ENCODE data around the gene IL22RA1.

DNA sequence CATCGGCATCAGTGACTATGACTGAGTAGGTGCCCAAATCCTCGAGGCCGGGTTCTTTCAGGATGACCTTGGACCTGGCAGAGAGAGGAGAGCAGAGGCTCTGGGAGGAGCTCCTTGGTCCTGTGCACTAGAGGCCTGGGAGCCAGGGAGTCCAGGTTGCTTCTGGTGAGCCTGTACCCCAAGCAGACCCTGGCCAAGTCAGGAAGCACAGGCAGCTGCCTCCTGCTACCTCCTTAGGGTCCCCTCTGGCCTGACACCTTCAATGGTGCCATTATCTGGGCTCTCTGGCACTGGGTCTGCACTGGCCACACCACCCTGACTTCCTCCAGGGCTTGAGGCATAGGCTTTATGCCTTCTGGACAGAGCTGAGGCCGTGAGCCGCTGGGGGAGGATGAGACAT lies 68.7 kb downstream of the IL22RA1 start:
- TF ChIP-seq, protein P1, sequence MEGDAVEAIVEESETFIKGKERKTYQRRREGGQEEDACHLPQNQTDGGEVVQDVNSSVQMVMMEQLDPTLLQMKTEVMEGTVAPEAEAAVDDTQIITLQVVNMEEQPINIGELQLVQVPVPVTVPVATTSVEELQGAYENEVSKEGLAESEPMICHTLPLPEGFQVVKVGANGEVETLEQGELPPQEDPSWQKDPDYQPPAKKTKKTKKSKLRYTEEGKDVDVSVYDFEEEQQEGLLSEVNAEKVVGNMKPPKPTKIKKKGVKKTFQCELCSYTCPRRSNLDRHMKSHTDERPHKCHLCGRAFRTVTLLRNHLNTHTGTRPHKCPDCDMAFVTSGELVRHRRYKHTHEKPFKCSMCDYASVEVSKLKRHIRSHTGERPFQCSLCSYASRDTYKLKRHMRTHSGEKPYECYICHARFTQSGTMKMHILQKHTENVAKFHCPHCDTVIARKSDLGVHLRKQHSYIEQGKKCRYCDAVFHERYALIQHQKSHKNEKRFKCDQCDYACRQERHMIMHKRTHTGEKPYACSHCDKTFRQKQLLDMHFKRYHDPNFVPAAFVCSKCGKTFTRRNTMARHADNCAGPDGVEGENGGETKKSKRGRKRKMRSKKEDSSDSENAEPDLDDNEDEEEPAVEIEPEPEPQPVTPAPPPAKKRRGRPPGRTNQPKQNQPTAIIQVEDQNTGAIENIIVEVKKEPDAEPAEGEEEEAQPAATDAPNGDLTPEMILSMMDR (IDR thresholded peaks at IDR 0.05), result no peak
- TF ChIP-seq POLR2A (IDR thresholded peaks at IDR 0.05) (no peak), EP300 (IDR thresholded peaks at IDR 0.05) (no peak)
